HTR-8/SVneo (cell line): ENCODE measurements around the gene ESR2.
"Not testable (repeated sequence)": the region's sequence is repeated elsewhere in the genome, so short reads cannot be mapped to it uniquely, and the experiment has no call there.

Source experiments
- DNase-seq: peaks from one replicate; pipeline ENCODE4 v3.0.0; 2011; ENCODE audit warnings: low spot score, mixed read lengths; ENCODE audit not compliant: insufficient read length
- FAIRE-seq: peaks from 2 replicates; lab custom pipeline; 2011; peaks lifted over from hg19 to GRCh38; lab: Jason Lieb, UNC

The ESR2 gene

GRCh38 chr14:64293976-64294671 lies at the start of gene ESR2:
Gene ESR2, minus strand, starts transcription at chr14:64294371. Its CDS starts 11,386 bp downstream, at chr14:64282985.
- FAIRE-seq, result no peak
- peak; percentile 60 for DNase-seq

- DNase-seq (no peak), FAIRE-seq (peak; percentile 82)
These were observed 46.5 kb upstream of the ESR2 start for GRCh38 chr14:64340560-64341196.

- FAIRE-seq (peak; percentile 100), DNase-seq (peak; percentile 100)
These were observed 44.6 kb upstream of the ESR2 start for GRCh38 chr14:64338616-64339316.

GRCh38 chr14:64337888-64338615 lies 43.9 kb upstream of the ESR2 start:
- DNase-seq, result peak; percentile 91
- FAIRE-seq, result no peak

GRCh38 chr14:64329149-64329548 lies 35.0 kb upstream of the ESR2 start:
- no peak for DNase-seq
- FAIRE-seq, result peak; percentile 94

- FAIRE-seq (no peak), DNase-seq (no peak)
These were observed 32.3 kb upstream of the ESR2 start for GRCh38 chr14:64326502-64326901.

- DNase-seq (peak; percentile 86), FAIRE-seq (peak; percentile 99)
These were observed 30.7 kb upstream of the ESR2 start for GRCh38 chr14:64324895-64325294.

GRCh38 chr14:64324461-64324860 lies 30.3 kb upstream of the ESR2 start:
- FAIRE-seq (no peak), DNase-seq (no peak)

GRCh38 chr14:64320362-64320761 lies 26.2 kb upstream of the ESR2 start:
- FAIRE-seq, DNase-seq: not testable (repeated sequence)

GRCh38 chr14:64318695-64319094 lies 24.5 kb upstream of the ESR2 start:
- peak; percentile 82 for FAIRE-seq
- DNase-seq, result not testable (repeated sequence)

- peak; percentile 97 for FAIRE-seq
- DNase-seq, result peak; percentile 99
These were observed 9.3 kb upstream of the ESR2 start for GRCh38 chr14:64303471-64303917.

GRCh38 chr14:64298773-64299172 lies 4.6 kb upstream of the ESR2 start:
- FAIRE-seq (peak; percentile 69), DNase-seq (no peak)

GRCh38 chr14:64296561-64296960 lies 2.4 kb upstream of the ESR2 start:
- DNase-seq, result no peak
- peak; percentile 81 for FAIRE-seq

- DNase-seq (peak; percentile 98), FAIRE-seq (peak; percentile 96)
These were observed 672 bp upstream of the ESR2 start for GRCh38 chr14:64294672-64295413.

GRCh38 chr14:64292197-64292596 lies 2.0 kb downstream of the ESR2 start:
- FAIRE-seq, result peak; percentile 95

GRCh38 chr14:64289571-64289970 lies 4.6 kb downstream of the ESR2 start:
- FAIRE-seq, result peak; percentile 94

More at GRCh38 chr14:64292197-64292596, 2.0 kb downstream of the ESR2 start:
- DNase-seq, result no peak

GRCh38 chr14:64281805-64282204 lies 12.4 kb downstream of the ESR2 start:
- DNase-seq, result no peak
- peak; percentile 49 for FAIRE-seq

More at GRCh38 chr14:64289571-64289970, 4.6 kb downstream of the ESR2 start:
- no peak for DNase-seq

GRCh38 chr14:64279704-64280668 lies 14.2 kb downstream of the ESR2 start:
- DNase-seq, result no peak
- FAIRE-seq, result peak; percentile 99
